ENCODE data around the gene PDSS2. TPM values are rescaled to one million over a fixed set of nuclear protein-coding genes. Genes with fewer than 3 reads are reported as not detected.

The PDSS2 gene
- total RNA-seq, 1 donor from 2014 or later = 16.2 TPM

Other genes starting within 250 kb of the PDSS2 start
- 15.3 TPM for gene SOBP, start 30.6 kb upstream of the PDSS2 start, total RNA-seq

Data from left ventricle myocardium superior (tissue), 1 donor.